HT1080 (cell line): ENCODE results near the gene TECPR2. TPM values are rescaled to one million over a fixed set of nuclear protein-coding genes. Genes with fewer than 3 reads are reported as not detected.
"Not testable (repeated sequence)": the region's sequence is repeated elsewhere in the genome, so short reads cannot be mapped to it uniquely, and the experiment has no call there.

ENCODE experiments used
- DNase-seq: peaks from one replicate; pipeline ENCODE4 v3.0.0-alpha.2; 2015; ENCODE audit warnings: low read depth
- polyA plus RNA-seq, 2 experiments: library from polyadenylated mRNA; depleted of rRNA; stranded (reverse); fragments of >200 nt; gene quantifications; 2 replicates each; pipeline ENCODE4 v1.2.3, GENCODE V29; 2015
- total RNA-seq: library from RNA; depleted of rRNA; stranded (reverse); fragments of >200 nt; shearing (Covaris generic); gene quantifications from 2 replicates; pipeline ENCODE4 v1.2.3, GENCODE V29; 2014; rRNA removed

Gene TECPR2
- total RNA-seq = 9.0 and 9.1 TPM in 2 replicates
- 5.8 and 13.2 TPM in 2 replicates for polyA plus RNA-seq (2015; cell fraction: cytosol; rRNA removed)
- polyA plus RNA-seq (2015; cell fraction: nucleus; rRNA removed) = 10.2 and 14.4 TPM in 2 replicates

- DNase-seq = peak; percentile 87
Measured at GRCh38 chr14:102362545-102363181, at the start of gene TECPR2, which contains the start of gene CINP. Gene TECPR2 (plus strand): TSS chr14:102362941. CDS start chr14:102376722, 13,781 bp downstream. Gene CINP (minus strand): TSS chr14:102362890. CDS start chr14:102362851, 39 bp downstream.

GRCh38 chr14:102314242-102315011 is 48.3 kb upstream of the TECPR2 start:
- peak; percentile 81 for DNase-seq

- DNase-seq = no peak
Measured at GRCh38 chr14:102315121-102315520, 47.6 kb upstream of the TECPR2 start.

GRCh38 chr14:102316338-102316742 is 46.4 kb upstream of the TECPR2 start:
- DNase-seq = peak; percentile 70

GRCh38 chr14:102316743-102317563 is 45.8 kb upstream of the TECPR2 start:
- peak; percentile 93 for DNase-seq

GRCh38 chr14:102317564-102318248 is 45.0 kb upstream of the TECPR2 start:
- no peak for DNase-seq

GRCh38 chr14:102318781-102319276 is 43.9 kb upstream of the TECPR2 start:
- DNase-seq = no peak

GRCh38 chr14:102319351-102320032 is 43.2 kb upstream of the TECPR2 start, which contains the start of gene ZNF839:
Gene ZNF839 (plus strand): TSS chr14:102319746. CDS start chr14:102319766, 20 bp downstream.
- DNase-seq = peak; percentile 82

GRCh38 chr14:102320033-102320660 is 42.6 kb upstream of the TECPR2 start:
- DNase-seq = no peak

- no peak for DNase-seq
Measured at GRCh38 chr14:102320671-102321455, 41.9 kb upstream of the TECPR2 start.

- no peak for DNase-seq
Measured at GRCh38 chr14:102321456-102322422, 41.0 kb upstream of the TECPR2 start.

- DNase-seq = peak; percentile 69
Measured at GRCh38 chr14:102323102-102323501, 39.6 kb upstream of the TECPR2 start.

- DNase-seq = no peak
Measured at GRCh38 chr14:102325791-102326345, 36.9 kb upstream of the TECPR2 start.

GRCh38 chr14:102326583-102326982 is 36.2 kb upstream of the TECPR2 start:
- DNase-seq = no peak

GRCh38 chr14:102329381-102329780 is 33.4 kb upstream of the TECPR2 start:
- not testable (repeated sequence) for DNase-seq

- DNase-seq = no peak
Measured at GRCh38 chr14:102330806-102331205, 31.9 kb upstream of the TECPR2 start.

- DNase-seq = no peak
Measured at GRCh38 chr14:102333390-102333789, 29.4 kb upstream of the TECPR2 start.
